Loucy (cell line): Measurements from ENCODE around the gene DNAJC28.

Experiments
- CTCF ChIP-seq: fragments of 200-600 bp; sonication (generic); conservative IDR thresholded peaks from 2 replicates; pipeline ENCODE4 v1.5.1; 2014; ENCODE audit warnings: mild to moderate bottlenecking, antibody characterized with exemption, low read length
- EZH2phosphoT487 ChIP-seq: fragments of 200-600 bp; IDR thresholded peaks from 2 replicates; pipeline ENCODE4 v1.6.1; 2018; ENCODE audit warnings: antibody characterized with exemption, mild to moderate bottlenecking, moderate library complexity, borderline replicate concordance

- TF ChIP-seq CTCF, result no peak
- TF ChIP-seq EZH2phosphoT487, result no peak
These were observed 31.4 kb upstream of the DNAJC28 start for GRCh38 chr21:33522953-33523349.
